MV-4-11 (cell line): ENCODE results near the gene RSAD1.
"Not testable (repeated sequence)": the region's sequence is repeated elsewhere in the genome, so short reads cannot be mapped to it uniquely, and the experiment has no call there.

Experiments
- DNase-seq: peaks from one replicate; lab custom pipeline; 2025; lab: John Stamatoyannopoulos, UW

The RSAD1 gene

GRCh38 chr17:50472761-50473161 is 5.9 kb upstream of the RSAD1 start:
- DNase-seq: not testable (repeated sequence)

DNA sequence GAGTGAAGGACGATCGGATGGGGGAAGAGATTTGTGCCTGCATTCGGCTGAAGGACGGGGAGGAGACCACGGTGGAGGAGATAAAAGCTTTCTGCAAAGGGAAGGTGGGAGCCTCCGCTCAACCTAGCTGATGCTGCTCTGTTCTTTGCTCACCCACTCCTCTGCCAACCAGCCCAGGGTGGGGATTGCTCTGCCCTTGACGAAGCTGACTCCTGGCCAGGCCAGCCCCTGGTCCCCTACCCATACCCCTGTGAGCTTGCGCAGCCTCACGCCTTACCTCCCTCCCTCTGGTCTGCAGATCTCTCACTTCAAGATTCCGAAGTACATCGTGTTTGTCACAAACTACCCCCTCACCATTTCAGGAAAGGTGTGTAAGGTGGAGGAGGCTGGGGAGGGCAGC is 4.8 kb upstream of the RSAD1 start:
- DNase-seq: no peak

DNA sequence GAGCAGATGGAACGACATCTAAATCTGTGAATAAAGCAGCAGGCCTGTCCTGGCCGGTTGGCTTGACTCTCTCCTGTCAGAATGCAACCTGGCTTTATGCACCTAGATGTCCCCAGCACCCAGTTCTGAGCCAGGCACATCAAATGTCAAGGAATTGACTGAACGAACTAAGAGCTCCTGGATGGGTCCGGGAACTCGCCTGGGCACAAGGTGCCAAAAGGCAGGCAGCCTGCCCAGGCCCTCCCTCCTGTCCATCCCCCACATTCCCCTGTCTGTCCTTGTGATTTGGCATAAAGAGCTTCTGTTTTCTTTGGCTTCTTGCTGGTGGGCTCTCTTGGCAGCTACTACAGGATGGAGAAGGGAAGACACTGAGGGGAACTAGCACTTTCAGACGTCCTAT is 4.1 kb upstream of the RSAD1 start:
- no peak for DNase-seq

- DNase-seq: no peak
These were observed 3.3 kb upstream of the RSAD1 start for GRCh38 chr17:50475362-50475761.

- not testable (repeated sequence) for DNase-seq
These were observed 2.7 kb upstream of the RSAD1 start for GRCh38 chr17:50475775-50476544.

DNA sequence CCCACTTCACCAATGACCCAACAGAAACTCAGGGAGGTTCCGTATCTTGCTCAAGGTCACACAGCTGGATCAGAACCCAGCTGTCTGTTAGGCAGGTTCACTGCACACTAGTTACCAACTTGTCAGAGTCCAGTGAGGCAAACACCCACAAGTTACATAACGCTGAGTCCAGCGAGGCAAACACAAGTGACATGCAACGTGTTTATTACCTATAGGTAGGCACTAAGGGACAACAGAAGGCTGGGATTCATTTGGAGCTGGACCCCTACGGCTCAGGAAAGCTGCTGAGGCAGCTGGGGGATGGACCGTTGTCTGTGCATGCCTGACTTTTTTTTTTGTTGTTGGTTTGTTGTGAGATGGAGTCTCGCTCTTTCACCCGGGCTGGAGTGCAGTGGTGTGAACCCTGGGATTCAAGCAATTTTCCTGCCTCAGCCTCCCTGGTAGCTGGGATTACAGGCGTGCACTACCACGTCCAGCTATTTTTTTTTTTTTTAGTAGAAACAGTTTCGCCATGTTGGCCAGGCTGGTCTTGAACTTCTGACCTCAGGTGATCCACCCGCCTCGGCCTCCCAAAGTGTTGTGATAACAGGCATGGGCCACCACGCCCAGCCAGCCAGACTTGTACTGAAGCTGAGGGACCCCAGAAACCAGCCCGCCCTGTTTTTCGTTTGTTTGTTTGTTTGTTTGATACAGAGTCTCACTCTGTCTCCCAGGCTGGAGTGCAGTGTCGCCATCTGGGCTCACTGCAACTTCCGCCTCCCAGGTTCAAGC is 1.9 kb upstream of the RSAD1 start:
- DNase-seq: no peak

DNA sequence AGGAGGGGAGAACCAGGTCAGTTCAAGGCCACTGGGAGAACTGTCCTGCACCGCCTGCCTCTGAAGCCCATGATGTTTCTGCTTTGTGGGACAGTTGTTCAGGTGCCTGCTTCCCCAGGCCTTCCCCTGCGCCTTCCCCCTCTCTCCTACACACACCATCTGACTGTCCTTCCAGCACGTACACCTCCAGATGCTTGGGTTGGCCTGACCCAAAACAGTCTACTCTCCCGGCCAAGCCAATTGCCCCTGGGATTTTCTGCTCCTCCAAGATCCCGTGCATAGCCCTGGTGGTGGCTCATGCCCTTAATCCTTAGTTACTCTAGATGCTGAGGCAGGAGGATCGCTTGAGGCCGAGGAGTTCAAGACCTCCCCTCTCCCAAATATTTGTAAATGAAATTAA is 684 bp upstream of the RSAD1 start:
- DNase-seq: no peak

DNA sequence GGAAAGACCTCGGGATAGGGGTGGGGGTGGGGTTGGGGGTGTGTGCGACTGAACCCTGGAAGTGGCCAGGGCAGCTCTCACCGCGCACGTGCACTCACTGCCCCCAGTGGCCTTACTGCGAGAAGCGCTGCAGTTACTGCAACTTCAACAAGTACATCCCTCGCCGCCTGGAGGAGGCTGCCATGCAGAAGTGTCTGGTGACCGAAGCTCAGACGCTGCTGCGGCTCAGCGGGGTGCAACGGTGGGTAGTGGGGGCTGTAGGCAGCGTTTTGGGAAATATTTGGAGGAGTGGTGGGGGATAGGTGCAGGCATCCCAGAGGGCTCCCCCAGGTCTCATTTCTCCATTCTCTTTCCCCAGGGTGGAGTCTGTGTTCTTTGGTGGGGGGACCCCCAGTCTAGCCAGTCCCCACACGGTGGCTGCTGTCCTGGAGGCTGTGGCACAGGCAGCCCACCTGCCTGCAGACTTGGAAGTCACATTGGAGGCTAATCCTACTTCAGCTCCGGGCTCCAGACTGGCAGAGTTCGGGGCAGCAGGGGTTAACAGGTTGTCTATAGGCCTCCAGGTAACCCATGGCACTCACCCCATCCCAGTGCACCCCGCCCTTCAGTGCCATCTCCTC is 972 bp downstream of the RSAD1 start:
- peak; percentile 86 for DNase-seq

GRCh38 chr17:50480142-50480764 is 1.6 kb downstream of the RSAD1 start:
- no peak for DNase-seq

- peak; percentile 31 for DNase-seq
These were observed 2.3 kb downstream of the RSAD1 start for GRCh38 chr17:50480854-50481490.

DNA sequence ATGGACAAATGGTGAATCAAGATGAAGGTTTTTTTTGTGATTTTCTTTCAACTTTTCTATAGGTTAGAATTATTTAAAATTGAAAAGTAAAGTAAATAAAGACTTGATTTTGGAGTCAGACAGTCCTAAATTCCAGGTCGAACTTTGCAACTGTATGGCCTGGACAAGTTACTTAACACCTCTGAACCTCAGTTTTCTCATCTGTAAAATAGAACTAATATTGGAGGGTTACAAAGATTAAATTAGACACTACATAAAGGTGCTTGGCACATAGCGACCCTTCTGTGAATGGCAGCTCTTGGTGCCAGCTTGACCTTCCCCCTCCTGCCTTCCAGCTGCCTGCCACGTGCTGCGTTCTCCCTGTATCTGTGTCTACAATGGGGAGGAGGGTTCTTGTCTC is 3.0 kb downstream of the RSAD1 start:
- no peak for DNase-seq

DNA sequence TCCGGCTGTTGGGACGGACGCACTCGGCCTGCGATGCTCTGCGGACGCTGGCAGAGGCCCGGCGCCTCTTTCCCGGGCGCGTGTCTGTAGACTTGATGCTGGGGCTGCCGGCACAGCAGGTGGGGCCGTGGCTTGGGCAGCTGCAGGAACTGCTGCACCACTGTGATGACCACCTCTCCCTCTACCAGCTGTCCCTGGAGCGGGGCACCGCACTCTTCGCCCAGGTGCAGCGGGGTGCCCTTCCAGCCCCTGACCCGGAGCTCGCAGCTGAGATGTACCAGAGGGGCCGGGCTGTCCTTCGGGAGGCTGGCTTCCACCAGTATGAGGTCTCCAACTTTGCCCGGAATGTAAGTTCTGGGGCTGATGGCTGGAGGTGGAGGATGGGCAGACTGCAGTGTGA is 3.5 kb downstream of the RSAD1 start:
- no peak for DNase-seq

- DNase-seq: peak; percentile 74
These were observed 3.9 kb downstream of the RSAD1 start for GRCh38 chr17:50482516-50482915.

- DNase-seq: no peak
These were observed 4.6 kb downstream of the RSAD1 start for GRCh38 chr17:50483266-50483665.

- no peak for DNase-seq
These were observed 5.9 kb downstream of the RSAD1 start for GRCh38 chr17:50484386-50485155.

DNA sequence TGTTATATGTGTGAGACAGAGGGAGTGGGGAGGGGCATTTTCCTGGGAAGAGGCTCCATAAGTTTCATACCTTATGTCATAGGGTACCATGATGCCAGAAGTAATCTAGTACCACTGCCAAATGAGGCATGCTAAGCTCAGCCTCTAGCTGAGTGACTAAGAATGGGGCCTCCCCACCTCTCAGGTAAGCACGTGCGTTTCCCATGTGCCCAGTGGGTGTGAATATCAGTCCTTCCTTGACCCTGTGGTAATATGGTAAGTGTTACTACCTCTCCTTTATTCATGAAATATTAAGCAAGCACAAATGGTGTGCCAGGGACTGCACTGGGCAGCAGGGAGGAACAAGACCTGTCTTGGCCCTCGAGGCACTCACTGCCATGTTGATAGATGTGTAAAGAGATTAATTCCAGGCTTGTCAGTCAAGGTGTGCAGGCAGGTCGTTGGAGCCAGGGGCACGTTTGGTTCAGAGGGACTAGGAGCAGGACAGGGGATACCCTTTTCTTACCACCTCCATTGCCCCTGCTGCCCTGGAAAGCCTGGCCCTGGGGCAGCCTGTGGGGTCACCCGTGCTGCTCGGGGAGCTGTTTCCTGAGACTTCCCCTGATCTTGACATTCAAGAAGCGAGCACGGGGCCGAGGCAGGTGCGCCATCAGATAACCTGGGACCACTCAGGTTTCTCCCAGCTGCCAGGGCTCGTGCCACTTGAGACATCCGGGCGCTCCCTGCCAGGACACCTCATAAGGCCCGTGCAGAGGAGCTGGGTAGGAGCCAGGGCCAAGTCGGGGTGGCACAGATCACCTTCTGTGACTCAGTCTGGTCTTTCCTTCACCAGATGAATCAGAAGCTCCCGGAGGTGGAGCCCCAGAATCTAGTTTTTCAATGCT is 8.8 kb downstream of the RSAD1 start:
- DNase-seq: no peak

- DNase-seq: no peak
These were observed 10.2 kb downstream of the RSAD1 start for GRCh38 chr17:50488880-50489279.

DNA sequence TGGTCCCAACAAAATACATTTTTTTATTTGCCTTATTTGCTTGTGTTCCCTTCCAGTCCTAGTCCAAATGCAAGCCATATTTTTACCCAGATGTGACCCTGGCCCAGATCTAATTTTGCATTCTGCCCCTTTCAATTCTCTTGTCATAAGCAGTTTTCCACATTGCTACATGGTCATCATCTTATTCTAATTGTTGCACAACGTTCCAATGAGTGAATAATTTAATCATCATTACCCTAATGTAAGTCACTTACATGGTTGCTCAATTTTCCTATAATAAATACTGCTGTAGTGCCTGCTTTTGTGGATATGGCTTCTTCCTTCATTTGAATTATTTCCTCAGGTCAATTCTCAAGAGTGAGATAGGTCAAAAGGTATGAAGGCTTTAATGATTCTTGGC is 12.8 kb downstream of the RSAD1 start:
- DNase-seq: no peak

DNA sequence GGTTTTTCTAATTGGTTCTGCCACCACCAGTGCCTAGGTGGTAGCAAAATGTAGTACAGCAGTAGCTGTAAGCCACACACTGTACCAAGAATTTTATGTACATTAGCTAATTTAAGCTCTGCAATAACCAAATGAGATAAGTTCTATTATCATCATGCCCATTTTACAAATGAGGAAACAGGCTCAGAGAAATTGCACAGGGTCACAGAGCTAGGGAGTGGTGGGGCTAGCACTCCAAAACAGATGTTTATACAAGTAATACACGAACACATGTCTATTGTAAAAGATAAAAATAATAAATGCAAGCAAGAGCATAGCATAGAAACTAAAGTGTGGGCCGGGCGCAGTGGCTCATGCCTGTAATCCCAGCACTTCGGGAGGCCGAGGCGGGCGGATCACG is 13.6 kb downstream of the RSAD1 start:
- no peak for DNase-seq

DNA sequence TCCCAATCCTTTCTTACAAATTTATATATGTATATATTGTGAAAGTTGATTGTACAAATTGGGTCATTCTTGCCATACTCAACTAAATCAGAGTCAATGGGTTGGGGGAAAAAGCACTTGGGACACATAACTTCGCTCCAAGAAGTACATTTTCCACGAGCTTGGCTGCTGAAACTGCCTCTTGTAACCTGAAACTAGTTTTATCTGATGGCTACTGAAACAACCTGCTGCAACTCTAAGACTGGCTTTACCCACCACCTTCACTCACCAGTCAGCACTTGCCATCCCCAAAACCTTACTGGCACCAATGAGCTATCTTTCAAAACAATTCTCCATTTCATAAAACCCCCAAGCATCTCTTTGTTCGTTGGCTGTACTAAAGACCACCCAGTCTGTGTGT is 15.1 kb downstream of the RSAD1 start:
- no peak for DNase-seq
